NCI-H1048 (cell line): ENCODE measurements around the gene SLC7A6OS.

Experiments used
- DNase-seq: peaks from one replicate; lab custom pipeline; 2025; lab: John Stamatoyannopoulos, UW

SLC7A6OS gene

GRCh38 chr16:68253721-68254120 lies 57.0 kb downstream of the SLC7A6OS start:
- DNase-seq: no peak

DNA sequence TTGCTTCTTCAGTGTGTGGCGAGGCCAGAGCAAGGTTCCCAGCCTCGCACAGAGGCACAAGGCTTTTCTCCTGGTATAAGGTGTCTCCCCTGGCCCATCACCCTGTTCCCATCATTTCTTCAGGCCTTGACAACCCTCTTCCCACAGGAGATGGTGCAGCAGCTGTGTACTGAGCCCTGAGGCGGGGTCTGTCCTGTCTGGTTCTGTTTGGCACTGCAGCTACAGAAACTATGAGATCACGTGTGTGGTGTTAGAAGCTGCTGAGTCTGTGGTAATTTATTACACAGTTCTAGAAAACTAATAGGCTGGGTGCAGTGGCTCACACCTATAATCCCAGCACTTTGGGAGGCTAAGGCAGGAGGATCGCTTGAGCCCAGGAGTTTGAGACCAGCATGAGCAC lies 58.4 kb downstream of the SLC7A6OS start:
- no peak for DNase-seq

DNA sequence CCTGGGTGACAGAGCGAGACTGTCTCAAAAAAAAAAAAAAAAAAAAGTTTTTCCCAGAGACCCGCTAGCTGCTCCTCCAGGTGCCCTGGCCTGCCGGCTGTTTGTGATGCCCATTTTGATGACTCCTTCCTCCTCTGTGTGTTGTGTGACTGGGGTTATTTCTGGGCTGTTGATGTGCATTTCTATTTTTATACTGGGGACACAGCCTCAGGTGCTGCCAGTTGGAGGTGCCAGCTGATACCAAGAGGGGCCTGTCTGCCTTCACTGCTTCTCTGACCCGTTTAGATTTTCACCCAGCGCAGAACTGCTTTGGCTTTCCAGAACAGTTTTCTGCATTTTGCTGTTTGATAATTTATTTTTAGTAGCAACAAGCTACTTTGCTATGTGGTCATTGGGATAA lies 58.9 kb downstream of the SLC7A6OS start:
- no peak for DNase-seq

- DNase-seq: no peak
Measured at GRCh38 chr16:68250951-68251350, 59.8 kb downstream of the SLC7A6OS start.

DNA sequence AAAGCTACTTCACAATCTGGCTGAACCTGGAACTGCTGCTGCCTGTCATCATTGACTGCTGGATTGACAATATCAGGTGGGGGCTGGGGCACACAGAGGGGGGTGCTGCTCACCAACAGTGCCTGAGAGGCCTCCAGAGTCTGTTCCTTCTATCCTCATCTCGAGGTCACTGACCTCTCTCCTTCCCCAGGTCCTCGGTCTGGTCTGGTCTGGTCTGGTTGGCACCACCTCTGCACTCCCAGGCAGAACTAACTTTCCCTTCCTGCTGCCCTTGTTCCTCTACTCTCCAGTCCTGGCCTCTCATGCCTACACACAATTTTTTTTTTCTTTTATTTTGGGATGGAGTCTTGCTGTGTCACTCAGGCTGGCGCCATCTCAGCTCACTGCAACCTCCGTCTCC lies 61.4 kb downstream of the SLC7A6OS start:
- no peak for DNase-seq
